Tibial nerve (tissue), 4 donors: ENCODE measurements around the gene ACVR1. TPM values are rescaled to one million over a fixed set of nuclear protein-coding genes. Genes with fewer than 3 reads are reported as not detected.

Source experiments
- DNase-seq, 2 donors: peaks; one replicate each; pipeline ENCODE4 v3.0.0-alpha.2; 2019; ENCODE audit warnings: low spot score in 2 of 2
- H3K27ac ChIP-seq, 4 donors: fragments of 200-600 bp; sonication (generic) in 3 of 4; one replicate each; pipeline ENCODE4 v1.5.1; 2017 to 2019; ENCODE audit warnings: mild to moderate bottlenecking in 1 of 4
- H3K27me3 ChIP-seq, 2 donors: fragments of 200-600 bp; sonication (generic) in 1 of 2; one replicate each; pipeline versions ENCODE4 v1.5.1 to v1.6.0; 2017 to 2019
- H3K36me3 ChIP-seq, 3 donors: fragments of 200-600 bp; sonication (generic); one replicate each; pipeline ENCODE4 v1.5.1; 2018 to 2019
- H3K4me1 ChIP-seq, 4 donors: fragments of 200-600 bp; sonication (generic) in 3 of 4; one replicate each; pipeline ENCODE4 v1.5.1; 2017 to 2019
- H3K4me3 ChIP-seq, 4 donors: fragments of 200-600 bp; sonication (generic) in 3 of 4; one replicate each; pipeline ENCODE4 v1.5.1; 2017 to 2019; ENCODE audit warnings: mild to moderate bottlenecking in 1 of 4, moderate library complexity in 1 of 4
- H3K9me3 ChIP-seq, 4 donors: fragments of 200-600 bp; sonication (generic) in 3 of 4; one replicate each; pipeline ENCODE4 v1.5.1; 2017 to 2019
- EP300 ChIP-seq, 2 donors: sonication (generic); formaldehyde crosslinking; IDR thresholded peaks; one replicate each; pipeline ENCODE4 v1.6.1; 2017; ENCODE audit warnings: antibody characterized with exemption in 2 of 2, mild to moderate bottlenecking in 1 of 2
- POLR2A ChIP-seq, 2 donors: fragments of 450-650 bp; IDR thresholded peaks; one replicate each; pipeline ENCODE4 v1.6.1; 2017; ENCODE audit warnings: antibody characterized with exemption in 2 of 2, mild to moderate bottlenecking in 2 of 2, moderate library complexity in 2 of 2
- WGBS, 2 donors: methylation state at CpG; one replicate each; pipeline ENCODE4 v1.1.5; 2018; 5-methylcytosine and 5-hydroxymethylcytosine counted together
- total RNA-seq, 4 donors: library from RNA; depleted of rRNA; stranded (reverse); fragments of >200 nt; gene quantifications; one replicate each; pipeline ENCODE4 v1.1.0, GENCODE V29; 2016
- TF ChIP-seq, protein P1 (sequence below), 5 experiments: fragments of 200-600 bp in 3 of 5; fragments of 450-650 bp in 2 of 5; sonication (generic) in 3 of 5; IDR thresholded peaks; one replicate each; pipeline ENCODE4 v1.5.1; 2016 to 2019; ENCODE audit warnings: antibody characterized with exemption in 5 of 5, mild to moderate bottlenecking in 3 of 5, moderate library complexity in 2 of 5

The ACVR1 gene
- total RNA-seq, 4 donors from 2014 or later = 19.2 to 24.7 (median 22.8) TPM

DNA sequence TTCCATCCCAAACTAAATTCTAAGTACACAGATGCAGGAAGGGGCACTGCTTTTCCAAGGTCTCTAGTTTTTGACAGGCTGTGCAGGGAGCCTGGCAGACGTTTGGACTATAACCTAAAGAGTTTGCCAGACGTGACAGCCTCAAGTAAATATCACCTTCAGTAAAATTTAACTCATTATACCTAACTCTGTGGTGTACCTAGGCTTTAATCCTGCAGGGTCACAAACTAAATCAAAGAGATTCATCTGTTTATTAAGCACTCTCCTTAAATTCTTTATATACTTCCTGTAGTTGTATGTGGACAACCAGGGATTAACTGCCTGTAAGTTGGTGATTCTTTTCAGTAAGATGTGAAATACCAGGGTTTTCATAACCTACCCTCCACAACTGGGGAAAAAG, 92.9 kb downstream of the ACVR1 start:
- no peak overlapping the region for H3K4me3 ChIP-seq
- no peak overlapping the region for H3K27ac ChIP-seq
- H3K36me3 ChIP-seq = peaks cover 0 to 13% (median 2%) of the 10 kb centered on the region in 3 donors
- H3K4me1 ChIP-seq = peaks cover 0 to 56% (median 6%) of the 10 kb centered on the region in 4 donors
- H3K9me3 ChIP-seq = no peaks in the 10 kb centered on the region
- 52 to 59% methylated on average over 2 of the region's 2 CpGs for WGBS, 2 donors
- no peaks in the 10 kb centered on the region for H3K27me3 ChIP-seq
- no peak for DNase-seq
- TF ChIP-seq POLR2A (IDR thresholded peaks at IDR 0.05) = no peak
- TF ChIP-seq EP300 (IDR thresholded peaks at IDR 0.05) = no peak
- TF ChIP-seq, protein P1, sequence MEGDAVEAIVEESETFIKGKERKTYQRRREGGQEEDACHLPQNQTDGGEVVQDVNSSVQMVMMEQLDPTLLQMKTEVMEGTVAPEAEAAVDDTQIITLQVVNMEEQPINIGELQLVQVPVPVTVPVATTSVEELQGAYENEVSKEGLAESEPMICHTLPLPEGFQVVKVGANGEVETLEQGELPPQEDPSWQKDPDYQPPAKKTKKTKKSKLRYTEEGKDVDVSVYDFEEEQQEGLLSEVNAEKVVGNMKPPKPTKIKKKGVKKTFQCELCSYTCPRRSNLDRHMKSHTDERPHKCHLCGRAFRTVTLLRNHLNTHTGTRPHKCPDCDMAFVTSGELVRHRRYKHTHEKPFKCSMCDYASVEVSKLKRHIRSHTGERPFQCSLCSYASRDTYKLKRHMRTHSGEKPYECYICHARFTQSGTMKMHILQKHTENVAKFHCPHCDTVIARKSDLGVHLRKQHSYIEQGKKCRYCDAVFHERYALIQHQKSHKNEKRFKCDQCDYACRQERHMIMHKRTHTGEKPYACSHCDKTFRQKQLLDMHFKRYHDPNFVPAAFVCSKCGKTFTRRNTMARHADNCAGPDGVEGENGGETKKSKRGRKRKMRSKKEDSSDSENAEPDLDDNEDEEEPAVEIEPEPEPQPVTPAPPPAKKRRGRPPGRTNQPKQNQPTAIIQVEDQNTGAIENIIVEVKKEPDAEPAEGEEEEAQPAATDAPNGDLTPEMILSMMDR (IDR thresholded peaks at IDR 0.05) = no peak

DNA sequence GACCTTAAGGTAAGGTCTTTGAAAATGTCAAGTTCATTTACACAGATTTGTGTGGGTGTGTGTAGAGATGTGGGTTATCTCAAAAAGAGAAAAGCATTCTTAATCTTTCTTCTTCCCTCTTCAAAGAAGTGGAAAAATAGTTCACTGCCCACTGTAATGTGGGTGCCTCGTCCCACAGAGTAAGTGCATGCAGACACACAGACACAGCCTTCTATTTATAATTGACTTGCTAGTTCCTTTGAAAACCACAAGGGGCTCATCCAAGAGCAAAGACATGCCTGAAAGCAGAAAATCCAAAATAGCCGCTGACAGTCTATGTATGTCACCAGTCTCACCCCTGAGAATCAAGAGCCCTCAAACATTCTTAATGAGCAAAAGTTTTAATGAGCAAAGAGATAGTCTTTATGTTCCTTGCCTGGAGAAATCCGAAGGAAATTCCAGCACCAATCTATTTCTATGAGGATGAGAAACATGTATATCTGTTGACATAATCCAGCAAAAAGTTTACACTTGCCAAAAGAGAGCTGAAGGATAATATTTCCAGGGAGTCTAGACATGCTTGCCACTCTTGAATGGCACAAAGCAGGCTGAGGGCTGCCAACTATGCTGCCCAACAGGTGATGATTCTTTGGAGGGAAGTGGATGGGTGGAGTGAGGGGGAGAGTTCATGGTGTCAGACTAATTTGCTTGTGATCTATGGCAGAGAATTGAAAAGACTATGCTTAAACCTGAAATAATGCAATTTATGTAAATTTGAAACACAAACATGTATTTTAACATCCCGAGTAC, 93.9 kb downstream of the ACVR1 start:
- no peaks in the 10 kb centered on the region for H3K27me3 ChIP-seq
- H3K4me3 ChIP-seq = no peak overlapping the region
- TF ChIP-seq EP300 (IDR thresholded peaks at IDR 0.05) = no peak
- no peak for TF ChIP-seq POLR2A (IDR thresholded peaks at IDR 0.05)
- TF ChIP-seq, protein P1 (IDR thresholded peaks at IDR 0.05) = peak in 4 of 5 experiments; percentile 8 to 19 (median 14)
- WGBS, 2 donors = 46 to 58% methylated on average over 4 of the region's 4 CpGs
- H3K36me3 ChIP-seq = peaks cover 0 to 19% (median 2%) of the 10 kb centered on the region in 3 donors
- peaks cover 0 to 47% (median 6%) of the 10 kb centered on the region in 4 donors for H3K4me1 ChIP-seq
- no peaks in the 10 kb centered on the region for H3K9me3 ChIP-seq
- H3K27ac ChIP-seq = no peak overlapping the region
- no peak for DNase-seq

DNA sequence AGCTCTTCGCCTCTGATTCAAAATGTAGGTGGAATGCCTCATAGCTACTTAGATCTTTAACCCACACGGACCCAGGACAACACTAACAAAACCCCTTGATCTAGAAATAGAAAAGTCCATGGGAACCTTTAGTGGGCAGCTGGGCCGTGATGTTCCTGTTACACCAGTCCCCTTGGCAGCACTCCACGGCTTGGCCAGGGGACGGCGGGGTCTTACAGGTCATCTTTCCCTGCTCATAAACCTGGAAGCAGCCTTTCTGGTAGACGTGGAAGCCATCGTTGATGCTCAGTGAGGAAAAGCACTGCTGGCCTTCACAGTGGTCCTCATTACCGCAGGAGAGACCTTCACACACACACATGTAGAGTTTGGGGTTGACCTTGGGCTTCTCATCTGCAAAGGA, 95.9 kb downstream of the ACVR1 start:
- H3K27me3 ChIP-seq = no peaks in the 10 kb centered on the region
- H3K4me1 ChIP-seq = peaks cover 0 to 28% (median 6%) of the 10 kb centered on the region in 4 donors
- no peaks in the 10 kb centered on the region for H3K9me3 ChIP-seq
- no peak for DNase-seq
- no peak overlapping the region for H3K27ac ChIP-seq
- WGBS, 2 donors = 78 to 87% methylated on average over 9 of the region's 9 CpGs
- peaks cover 0 to 33% (median 2%) of the 10 kb centered on the region in 3 donors for H3K36me3 ChIP-seq
- no peak overlapping the region for H3K4me3 ChIP-seq
- TF ChIP-seq POLR2A (IDR thresholded peaks at IDR 0.05) (no peak), EP300 (IDR thresholded peaks at IDR 0.05) (no peak)
- TF ChIP-seq, protein P1 (IDR thresholded peaks at IDR 0.05) = no peak

DNA sequence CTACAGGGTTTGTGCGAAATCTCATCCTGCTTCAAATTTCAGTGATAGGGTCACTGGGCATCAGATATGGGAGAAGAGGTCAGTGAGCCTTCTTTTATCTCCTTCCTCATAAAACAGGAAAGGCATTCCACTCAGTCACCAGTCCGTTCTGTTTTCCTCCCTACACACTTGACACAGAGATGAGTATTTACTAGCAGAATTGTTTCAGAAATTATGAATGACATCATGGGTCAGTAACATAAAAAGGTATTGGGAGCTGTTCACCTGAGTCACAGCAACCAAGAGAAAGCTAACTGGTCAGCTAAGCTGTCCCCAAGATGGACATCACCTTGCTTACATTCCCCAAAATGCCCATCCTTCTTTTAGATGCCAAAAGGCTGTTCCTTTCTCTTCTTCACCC, 96.3 kb downstream of the ACVR1 start:
- no peaks in the 10 kb centered on the region for H3K27me3 ChIP-seq
- WGBS, 2 donors = 34 to 60% methylated on average over 2 of the region's 2 CpGs
- no peak for DNase-seq
- peaks cover 0 to 37% (median 2%) of the 10 kb centered on the region in 3 donors for H3K36me3 ChIP-seq
- no peak overlapping the region for H3K27ac ChIP-seq
- no peak for TF ChIP-seq EP300 (IDR thresholded peaks at IDR 0.05)
- TF ChIP-seq, protein P1 (IDR thresholded peaks at IDR 0.05) = no peak
- TF ChIP-seq POLR2A (IDR thresholded peaks at IDR 0.05) = no peak
- no peak overlapping the region for H3K4me3 ChIP-seq
- peaks cover 0 to 24% (median 4%) of the 10 kb centered on the region in 4 donors for H3K4me1 ChIP-seq
- H3K9me3 ChIP-seq = no peaks in the 10 kb centered on the region

DNA sequence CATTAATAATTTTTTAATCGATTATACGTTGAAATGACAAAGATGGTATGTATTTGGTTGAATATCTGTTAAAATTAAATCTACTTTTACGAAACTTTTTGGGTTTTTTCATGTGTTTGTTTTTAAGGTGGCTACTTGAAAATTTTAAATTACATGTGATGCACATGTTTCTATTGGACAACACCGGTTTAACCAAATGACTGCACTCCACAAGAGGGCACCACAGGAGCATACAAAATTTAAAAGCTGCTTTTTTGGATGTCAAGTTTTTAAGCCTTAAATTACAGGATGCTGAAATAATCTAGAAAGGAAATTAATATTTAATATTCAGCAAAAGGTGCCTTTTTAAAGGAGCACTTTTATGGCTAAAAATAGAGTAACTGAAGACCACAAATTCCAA, 98.7 kb downstream of the ACVR1 start:
- Histone ChIP-seq H3K4me3 (no peak overlapping the region), H3K27ac (no peak overlapping the region), H3K27me3 (no peaks in the 10 kb centered on the region), H3K36me3 (peaks cover 0 to 58% (median 2%) of the 10 kb centered on the region in 3 donors), H3K4me1 (peaks cover 0 to 11% (median 0%) of the 10 kb centered on the region in 4 donors), H3K9me3 (no peaks in the 10 kb centered on the region)
- DNase-seq = peak in 1 of 2 donors; percentile 71
- WGBS, 2 donors = 67 to 71% methylated on average over 4 of the region's 4 CpGs
- TF ChIP-seq POLR2A (IDR thresholded peaks at IDR 0.05) = no peak
- TF ChIP-seq, protein P1 (IDR thresholded peaks at IDR 0.05) = peak; percentile 39 to 65 (median 48)
